Endothelial cell (in vitro differentiated cells): ENCODE data around the gene USP3. TPM values are rescaled to one million over a fixed set of nuclear protein-coding genes. Genes with fewer than 3 reads are reported as not detected.

Source experiments
- DNase-seq: peaks from one replicate; pipeline ENCODE4 v3.0.0; 2021; ENCODE audit warnings: low spot score
- H3K27ac Mint-ChIP-seq: one replicate; pipeline ENCODE4 v1.8.0; 2021; ENCODE audit warnings: mixed read lengths, inconsistent platforms; ENCODE audit not compliant: unreplicated experiment
- H3K27me3 Mint-ChIP-seq: one replicate; pipeline ENCODE4 v1.8.0; 2021; ENCODE audit warnings: mild to moderate bottlenecking, moderate library complexity, mixed read lengths, inconsistent platforms; ENCODE audit not compliant: unreplicated experiment
- H3K36me3 Mint-ChIP-seq: one replicate; pipeline ENCODE4 v1.8.0; 2021; ENCODE audit warnings: mild to moderate bottlenecking, low read depth, mixed read lengths, inconsistent platforms; ENCODE audit not compliant: unreplicated experiment
- H3K4me1 Mint-ChIP-seq: one replicate; pipeline ENCODE4 v1.8.0; 2021; ENCODE audit warnings: mild to moderate bottlenecking, mixed read lengths, inconsistent platforms; ENCODE audit not compliant: unreplicated experiment
- H3K4me3 Mint-ChIP-seq: one replicate; pipeline ENCODE4 v1.8.0; 2021; ENCODE audit warnings: mild to moderate bottlenecking, mixed read lengths, inconsistent platforms; ENCODE audit not compliant: unreplicated experiment
- H3K9me3 Mint-ChIP-seq: one replicate; pipeline ENCODE4 v1.8.0; 2021; ENCODE audit warnings: mixed read lengths, inconsistent platforms; ENCODE audit not compliant: unreplicated experiment
- CTCF ChIP-seq: fragments of 200-600 bp; sonication (generic); IDR thresholded peaks from one replicate; pipeline ENCODE4 v1.5.0; 2021; ENCODE audit warnings: antibody characterized with exemption; ENCODE audit not compliant: unreplicated experiment
- total RNA-seq: library from RNA; stranded (reverse); fragmentation: NEBNext Ultra II Directional; extraction: Animal tissue kit (Norgen Biotek cat#: 25700); gene quantifications from one replicate; pipeline ENCODE4 v1.2.1, GENCODE V29; 2021; ENCODE audit not compliant: unreplicated experiment

Gene USP3
- total RNA-seq, 1 donor from 2014 or later = 33.5 TPM

GRCh38 chr15:63600001-63600615, 95.7 kb downstream of the USP3 start:
- no peak for TF ChIP-seq CTCF
- peaks cover 30% of the 10 kb centered on the region for H3K27me3 Mint-ChIP-seq
- peaks cover 11% of the 10 kb centered on the region for H3K36me3 Mint-ChIP-seq
- H3K27ac Mint-ChIP-seq = no peak overlapping the region
- no peaks in the 10 kb centered on the region for H3K9me3 Mint-ChIP-seq
- no peak for DNase-seq
- peak overlapping the region; percentile 62 for H3K4me3 Mint-ChIP-seq
- peaks cover 32% of the 10 kb centered on the region for H3K4me1 Mint-ChIP-seq

- TF ChIP-seq CTCF = no peak
- Mint-ChIP-seq H3K27me3 (peaks cover 30% of the 10 kb centered on the region), H3K27ac (no peak overlapping the region), H3K4me3 (no peak overlapping the region), H3K9me3 (no peaks in the 10 kb centered on the region), H3K36me3 (peaks cover 11% of the 10 kb centered on the region), H3K4me1 (peaks cover 29% of the 10 kb centered on the region)
- DNase-seq = peak; percentile 78
Observed at GRCh38 chr15:63600616-63601025, 96.2 kb downstream of the USP3 start.

- Mint-ChIP-seq H3K27ac (no peak overlapping the region), H3K9me3 (no peaks in the 10 kb centered on the region), H3K4me1 (peaks cover 27% of the 10 kb centered on the region), H3K4me3 (peak overlapping the region; percentile 89), H3K36me3 (peaks cover 11% of the 10 kb centered on the region), H3K27me3 (peaks cover 30% of the 10 kb centered on the region)
- no peak for TF ChIP-seq CTCF
- DNase-seq = peak; percentile 37
Observed at GRCh38 chr15:63601026-63601703, 96.8 kb downstream of the USP3 start.

- no peaks in the 10 kb centered on the region for H3K9me3 Mint-ChIP-seq
- no peak for DNase-seq
- H3K4me1 Mint-ChIP-seq = peaks cover 21% of the 10 kb centered on the region
- H3K4me3 Mint-ChIP-seq = peak overlapping the region; percentile 88
- H3K27me3 Mint-ChIP-seq = peaks cover 28% of the 10 kb centered on the region
- no peak for TF ChIP-seq CTCF
- no peak overlapping the region for H3K27ac Mint-ChIP-seq
- peaks cover 6% of the 10 kb centered on the region for H3K36me3 Mint-ChIP-seq
Observed at GRCh38 chr15:63601704-63602185, 97.4 kb downstream of the USP3 start.

DNA sequence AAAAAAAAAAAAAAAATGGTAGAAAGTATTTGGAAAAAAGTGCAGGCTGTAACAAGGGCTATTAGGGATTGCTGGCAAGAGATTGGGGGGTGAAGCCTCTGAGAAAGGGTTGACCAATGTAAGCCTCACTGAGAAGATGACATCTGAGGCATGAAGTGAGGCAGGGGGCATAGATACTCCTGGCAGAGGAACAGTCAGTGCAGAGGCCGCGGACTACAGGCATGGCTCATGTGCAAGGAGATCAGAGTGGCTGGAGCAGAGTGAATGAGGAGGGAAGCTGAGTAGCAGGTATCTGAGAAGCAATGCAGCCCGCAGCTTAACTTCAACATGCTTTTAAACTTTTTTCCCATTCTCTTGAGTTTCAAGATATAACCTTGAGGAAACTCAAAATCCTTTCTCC, 98.2 kb downstream of the USP3 start:
- peaks cover 15% of the 10 kb centered on the region for H3K4me1 Mint-ChIP-seq
- H3K27ac Mint-ChIP-seq = no peak overlapping the region
- TF ChIP-seq CTCF = no peak
- peaks cover 27% of the 10 kb centered on the region for H3K27me3 Mint-ChIP-seq
- H3K4me3 Mint-ChIP-seq = peak overlapping the region; percentile 67
- peaks cover 10% of the 10 kb centered on the region for H3K36me3 Mint-ChIP-seq
- no peaks in the 10 kb centered on the region for H3K9me3 Mint-ChIP-seq
- DNase-seq = no peak
